ENCODE data around the gene MAPK12. TPM values are rescaled to one million over a fixed set of nuclear protein-coding genes. Genes with fewer than 3 reads are reported as not detected.

MAPK12 gene
- total and polyA plus RNA-seq, 9 of the 15 experiments (the other 6 are each of a cell fraction or from before 2014, with no cell fraction given), result 0.79 to 71.5 (median 32.8) TPM

DNA sequence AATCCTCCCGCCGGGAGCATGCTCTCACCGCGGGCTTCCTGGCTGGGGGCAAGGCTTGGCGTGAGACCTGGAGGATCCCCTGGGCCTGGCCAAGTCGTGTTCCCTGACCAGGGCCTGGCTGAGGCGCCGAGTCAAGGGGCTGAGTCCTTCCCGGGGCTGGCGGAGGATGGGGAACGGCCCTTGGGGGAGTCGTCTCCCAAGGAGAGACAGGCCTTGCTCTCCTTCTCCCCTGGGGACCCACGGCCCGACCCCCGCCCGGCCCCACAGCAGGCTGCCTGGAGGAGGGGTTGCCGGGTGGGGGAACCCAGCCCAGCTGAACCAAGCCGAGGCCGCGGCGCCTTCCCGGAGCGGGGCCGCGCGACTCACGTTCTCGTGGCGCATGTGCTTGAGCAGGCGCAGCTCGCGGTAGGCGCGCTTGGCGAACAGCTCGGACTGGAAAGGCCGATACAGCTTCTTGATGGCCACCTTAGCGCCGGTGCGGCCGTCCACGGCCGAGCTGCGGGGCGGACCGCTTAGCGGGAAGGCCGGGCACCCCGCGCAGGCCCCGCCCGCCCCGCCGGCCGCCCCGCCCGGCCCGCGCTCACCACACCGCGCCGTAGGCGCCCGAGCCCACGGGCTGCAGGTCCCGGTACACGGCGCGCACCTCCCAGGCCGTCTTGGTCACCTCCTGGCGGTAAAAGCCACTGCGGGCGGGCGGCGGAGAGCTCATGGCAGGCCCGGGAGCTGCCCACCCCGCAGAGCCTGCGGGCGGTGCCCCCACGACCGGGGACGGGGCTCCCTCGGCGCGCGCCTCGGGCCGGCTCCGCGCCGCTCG, 475 bp downstream of the MAPK12 start:
- 0 out of 2 replicates have a peak overlapping the region, but pooled peaks have one; percentile 72 for H2AFZ ChIP-seq (ENCODE audit: low read depth, low read length)
- peaks cover 33% of the 10 kb centered on the region; the same call in 1 of the 3 replicates for H3K36me3 ChIP-seq (ENCODE audit: control insufficient read depth, insufficient read depth, low read length)
- no peaks in the 10 kb centered on the region for H3K9me3 ChIP-seq (replicated peaks; ENCODE audit: control insufficient read depth, insufficient read depth, low read depth, low read length)
- ChIA-PET POLR2A (interaction anchor here (1.2 kb wide), 1 partner anchor 46 kb away, joined by 3 read pairs; the partner anchor contains the start of gene PLXNB2), CTCF (ENCODE audit: low intra/inter-chr PET ratio) (no interaction called here)
- TSS peak; percentile 36 for BruUV-seq (replicated peaks)
- peak overlapping the region; percentile 72 to 95 for H3K9ac ChIP-seq (ENCODE audit: insufficient read depth in 1 of 2, low read depth in 2 of 2, low read length in 2 of 2)
- H3K27me3 ChIP-seq (ENCODE audit: control insufficient read depth in 2 of 2, insufficient read depth in 2 of 2, low read length in 2 of 2), result no peaks in the 10 kb centered on the region
- H3K4me1 ChIP-seq (replicated peaks in 1 of 2; ENCODE audit: control insufficient read depth in 2 of 2, insufficient read depth in 2 of 2, low read length in 2 of 2), result peaks cover 15 to 86% of the 10 kb centered on the region in 2 experiments; a peak in 4 of 5 replicates
- FAIRE-seq, result no peak
- peaks cover 27% of the 10 kb centered on the region for H3K79me2 ChIP-seq (ENCODE audit: control insufficient read depth, insufficient read depth, low read length)
- peak overlapping the region; percentile 79 for H3K4me2 ChIP-seq (ENCODE audit: insufficient read depth, low read length)
- peak; percentile 57 to 69 (median 62) for DNase-seq (ENCODE audit: extremely low read depth in 1 of 4, low spot score in 3 of 4)
- peak overlapping the region; percentile 64 for H3K4me3 ChIP-seq
- no peaks in the 10 kb centered on the region for H4K20me1 ChIP-seq (replicated peaks; ENCODE audit: control insufficient read depth, insufficient read depth, low read length)
- in situ Hi-C loops (cut with MboI) (no loop called here), intact Hi-C loops (cut with micrococcal nuclease) (no loop called here)
- WGBS (ENCODE audit: insufficient coverage, low coverage, missing lambda C conversion rate), result 3% methylated on average over 8 of the region's 92 CpGs
- peak overlapping the region; percentile 76 for H3K27ac ChIP-seq (ENCODE audit: extremely low read depth, low read depth, low read length)
- no peaks in the 10 kb centered on the region for H3K9me1 ChIP-seq (ENCODE audit: control insufficient read depth, insufficient read depth, low read length)
- peak; percentile 61 for ATAC-seq
- TF ChIP-seq MAFG (tag; conservative IDR thresholded peaks at IDR 0.05) (no peak), EP400 (IDR thresholded peaks at IDR 0.05) (peak; percentile 27; the same call in 1 of the 2 replicates), FIP1L1 (IDR thresholded peaks at IDR 0.05; ENCODE audit: low read depth, low read length, poor library complexity, severe bottlenecking) (peak; percentile 31), ZNF695 (CRISPR knock-in tag; IDR thresholded peaks at IDR 0.05) (no peak), TAF1 (IDR thresholded peaks at IDR 0.05; ENCODE audit: control insufficient read depth, extremely low read depth, insufficient read depth, low read length, severe bottlenecking) (peak; percentile 27), BHLHE40 (IDR thresholded peaks at IDR 0.05; ENCODE audit: low read length) (peak; percentile 43; the same call in 1 of the 2 replicates), KDM5B (IDR thresholded peaks at IDR 0.05; ENCODE audit: insufficient replicate concordance, low read depth, low read length) (peak; percentile 30), POLR2G (IDR thresholded peaks at IDR 0.05; ENCODE audit: low read depth, low read length) (peak; percentile 70), MYBL2 (IDR thresholded peaks at IDR 0.05; ENCODE audit: low read depth) (no peak), MYBL2 (CRISPR knock-in tag; IDR thresholded peaks at IDR 0.05; ENCODE audit: borderline replicate concordance) (no peak), MEIS2 (IDR thresholded peaks at IDR 0.05; ENCODE audit: partially characterized antibody) (no peak), RBM14 (IDR thresholded peaks at IDR 0.05; ENCODE audit: borderline replicate concordance, insufficient read depth, low read depth, low read length) (no peak), HMGN3 (IDR thresholded peaks at IDR 0.05; ENCODE audit: borderline replicate concordance, extremely low read depth, insufficient read length, low read depth, low read length) (peak; percentile 27)
- TF ChIP-seq, protein P1, sequence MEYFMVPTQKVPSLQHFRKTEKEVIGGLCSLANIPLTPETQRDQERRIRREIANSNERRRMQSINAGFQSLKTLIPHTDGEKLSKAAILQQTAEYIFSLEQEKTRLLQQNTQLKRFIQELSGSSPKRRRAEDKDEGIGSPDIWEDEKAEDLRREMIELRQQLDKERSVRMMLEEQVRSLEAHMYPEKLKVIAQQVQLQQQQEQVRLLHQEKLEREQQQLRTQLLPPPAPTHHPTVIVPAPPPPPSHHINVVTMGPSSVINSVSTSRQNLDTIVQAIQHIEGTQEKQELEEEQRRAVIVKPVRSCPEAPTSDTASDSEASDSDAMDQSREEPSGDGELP (CRISPR knock-in tag; IDR thresholded peaks at IDR 0.05; ENCODE audit: borderline replicate concordance), result peak; percentile 87
- TF ChIP-seq, protein P2, sequence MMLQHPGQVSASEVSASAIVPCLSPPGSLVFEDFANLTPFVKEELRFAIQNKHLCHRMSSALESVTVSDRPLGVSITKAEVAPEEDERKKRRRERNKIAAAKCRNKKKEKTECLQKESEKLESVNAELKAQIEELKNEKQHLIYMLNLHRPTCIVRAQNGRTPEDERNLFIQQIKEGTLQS (IDR thresholded peaks at IDR 0.05), result no peak
- TF ChIP-seq, protein P2 (CRISPR knock-in tag; conservative IDR thresholded peaks at IDR 0.05), result no peak
- TF ChIP-seq, protein P3, sequence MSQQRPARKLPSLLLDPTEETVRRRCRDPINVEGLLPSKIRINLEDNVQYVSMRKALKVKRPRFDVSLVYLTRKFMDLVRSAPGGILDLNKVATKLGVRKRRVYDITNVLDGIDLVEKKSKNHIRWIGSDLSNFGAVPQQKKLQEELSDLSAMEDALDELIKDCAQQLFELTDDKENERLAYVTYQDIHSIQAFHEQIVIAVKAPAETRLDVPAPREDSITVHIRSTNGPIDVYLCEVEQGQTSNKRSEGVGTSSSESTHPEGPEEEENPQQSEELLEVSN (IDR thresholded peaks at IDR 0.05; ENCODE audit: borderline replicate concordance in 1 of 2, extremely low read depth in 1 of 2, insufficient read depth in 1 of 2, insufficient read length in 1 of 2, low read depth in 1 of 2, low read length in 1 of 2, poor library complexity in 1 of 2, severe bottlenecking in 1 of 2), result peak; percentile 48 to 70
